Endothelial cell of umbilical vein (primary cell): ENCODE measurements around the gene TAF3. TPM values are rescaled to one million over a fixed set of nuclear protein-coding genes. Genes with fewer than 3 reads are reported as not detected.

Source experiments
- BruUV-seq: library from RNA; stranded (reverse); fragments of 400-500 nt; replicated peaks from 2 replicates; lab custom pipeline; 2021; lab: Mats Ljungman, UMichigan
- CTCF ChIA-PET: fragments of 300-600, 350-600 bp; sonication (Branson Sonifier 250); formaldehyde crosslinking; loops from one replicate; lab custom pipeline; 2021; ENCODE audit warnings: antibody characterized with exemption, inconsistent platforms; lab: Charles Lee
- POLR2A ChIA-PET: fragments of 300-600, 350-600 bp; sonication (Branson Sonifier 250); formaldehyde crosslinking; loops from one replicate; lab custom pipeline; 2021; ENCODE audit warnings: antibody characterized with exemption, inconsistent platforms; lab: Charles Lee
- DNase-seq: peaks from one replicate; pipeline ENCODE4 v3.0.0-alpha.2; 2011; ENCODE audit warnings: low read depth, low spot score
- FAIRE-seq: peaks from 2 replicates; lab custom pipeline; 2011; peaks lifted over from hg19 to GRCh38; lab: Jason Lieb, UNC
- H2AFZ ChIP-seq: 2 replicates; pipeline ENCODE4 v1.6.0; 2012; ENCODE audit warnings: low read depth, low read length, control low read depth, inconsistent platforms
- H3K27ac ChIP-seq: 2 replicates; pipeline ENCODE4 v1.5.1; 2011; ENCODE audit warnings: low read depth, mild to moderate bottlenecking, control low read depth, low read length, moderate library complexity; ENCODE audit not compliant: insufficient read depth
- H3K27me3 ChIP-seq, 2 experiments: 2 replicates each; pipeline versions ENCODE4 v1.6.0 to v1.6.1; 2011; ENCODE audit warnings: low read length in 2 of 2, mixed read lengths in 1 of 2; ENCODE audit not compliant: control insufficient read depth in 2 of 2, insufficient read depth in 2 of 2
- H3K36me3 ChIP-seq, 2 experiments: 2 replicates in 1 of 2; 3 replicates in 1 of 2; pipeline ENCODE4 v1.5.1; 2011; ENCODE audit warnings: low read length in 2 of 2, mild to moderate bottlenecking in 1 of 2, moderate library complexity in 1 of 2; ENCODE audit not compliant: control insufficient read depth in 2 of 2, insufficient read depth in 2 of 2; ENCODE audit errors: extremely low read depth in 1 of 2
- H3K4me1 ChIP-seq: 3 replicates; pipeline ENCODE4 v1.5.1; 2011; ENCODE audit warnings: mild to moderate bottlenecking, low read length; ENCODE audit not compliant: control insufficient read depth, insufficient read depth; ENCODE audit errors: extremely low read depth
- H3K4me2 ChIP-seq: 2 replicates; pipeline ENCODE4 v1.6.1; 2011; ENCODE audit warnings: low read length, control low read depth, mixed read lengths; ENCODE audit not compliant: insufficient read depth
- H3K4me3 ChIP-seq, 3 experiments: fragments of 200-600 bp in 1 of 3; sonication (generic), shearing (Covaris generic) in 1 of 3; replicated peaks in 1 of 3; 2 replicates each; pipeline ENCODE4 v1.5.1; 2011 to 2016; ENCODE audit warnings: control low read depth in 3 of 3, low read length in 3 of 3, mild to moderate bottlenecking in 2 of 3, inconsistent platforms in 1 of 3, low read depth in 1 of 3, moderate library complexity in 1 of 3; ENCODE audit not compliant: insufficient read depth in 1 of 3
- H3K79me2 ChIP-seq: 2 replicates; pipeline ENCODE4 v1.6.0; 2012; ENCODE audit warnings: low read length, inconsistent platforms; ENCODE audit not compliant: control insufficient read depth, insufficient read depth
- H3K9ac ChIP-seq: replicated peaks from 2 replicates; pipeline ENCODE3; 2011; ENCODE audit warnings: low read length, control low read depth; ENCODE audit not compliant: insufficient read depth; ENCODE audit errors: extremely low read depth
- H3K9me1 ChIP-seq: replicated peaks from 3 replicates; pipeline ENCODE4 v1.6.0; 2011; ENCODE audit warnings: mild to moderate bottlenecking, low read length; ENCODE audit not compliant: control insufficient read depth, insufficient read depth; ENCODE audit errors: extremely low read depth
- H3K9me3 ChIP-seq: replicated peaks from 2 replicates; pipeline ENCODE4 v1.5.1; 2012; ENCODE audit warnings: low read length, inconsistent platforms; ENCODE audit not compliant: control insufficient read depth, insufficient read depth
- H4K20me1 ChIP-seq: replicated peaks from 2 replicates; pipeline ENCODE3; 2011; ENCODE audit warnings: mild to moderate bottlenecking, low read length; ENCODE audit not compliant: control insufficient read depth, insufficient read depth; ENCODE audit errors: extremely low read depth
- EZH2 ChIP-seq: IDR thresholded peaks from 2 replicates; pipeline ENCODE4 v1.6.1; 2012; ENCODE audit warnings: borderline replicate concordance, low read depth, mild to moderate bottlenecking, moderate library complexity, low read length, inconsistent platforms; ENCODE audit not compliant: severe bottlenecking
- FOS ChIP-seq: IDR thresholded peaks from 2 replicates; pipeline ENCODE4 v1.6.1; 2011; ENCODE audit warnings: mild to moderate bottlenecking, low read length, moderate library complexity, borderline replicate concordance; ENCODE audit not compliant: insufficient read depth
- GATA2 ChIP-seq: IDR thresholded peaks from 2 replicates; pipeline ENCODE4 v1.7.0; 2011; ENCODE audit warnings: low read depth, mild to moderate bottlenecking, moderate library complexity, mixed read lengths, low read length; ENCODE audit not compliant: insufficient read length, insufficient read depth
- JUN ChIP-seq: IDR thresholded peaks from 2 replicates; pipeline ENCODE4 v1.6.1; 2011; ENCODE audit warnings: borderline replicate concordance, low read depth; ENCODE audit not compliant: insufficient read length, insufficient read depth
- MYC ChIP-seq: IDR thresholded peaks from one replicate; pipeline ENCODE4 v1.6.1; 2011; ENCODE audit warnings: mild to moderate bottlenecking, low read depth, low read length
- POLR2A ChIP-seq: IDR thresholded peaks from 2 replicates; pipeline ENCODE4 v1.6.1; 2012; ENCODE audit warnings: low read depth, mild to moderate bottlenecking, control low read depth, low read length
- POLR2AphosphoS5 ChIP-seq: IDR thresholded peaks from 2 replicates; pipeline ENCODE4 v1.6.1; 2012; ENCODE audit warnings: low read depth, mild to moderate bottlenecking, control low read depth, low read length, moderate library complexity; ENCODE audit not compliant: insufficient read depth
- dilution Hi-C: fragments of 300-500 bp; cut with MboI; formaldehyde crosslinking; loops from one replicate; pipeline ENCODE4 v1.15.0; 2019; ENCODE audit warnings: low sequenced_read_pairs; ENCODE audit not compliant: extremely low pct_ligation_motif_present
- intact Hi-C: fragments of 100-400 bp; cut with micrococcal nuclease; formaldehyde crosslinking; loops from one replicate; pipeline ENCODE4 v1.10.0; 2022
- polyA plus RNA-seq, 4 experiments: library from polyadenylated mRNA; depleted of rRNA in 3 of 4; stranded (reverse) in 3 of 4; unstranded in 1 of 4; fragments of >200 nt; gene quantifications; 2 replicates each; pipeline versions ENCODE4 v1.2.1 to v1.2.3, GENCODE V29; 2011 to 2012; ENCODE audit warnings: missing spikeins in 1 of 4
- total RNA-seq: library from RNA; stranded (reverse); gene quantifications from 2 replicates; pipeline ENCODE4 v1.2.3, GENCODE V29; 2021
- TF ChIP-seq, protein P1 (sequence below): IDR thresholded peaks from 2 replicates; pipeline ENCODE4 v1.6.1; 2011; ENCODE audit not compliant: insufficient read depth, insufficient read length
- TF ChIP-seq, protein P2 (sequence below), 2 donors: IDR thresholded peaks; 1 replicate in 1 of 2; 2 replicates in 1 of 2; pipeline ENCODE4 v1.5.1; 2011; ENCODE audit warnings: low read length in 2 of 2, mild to moderate bottlenecking in 2 of 2, moderate library complexity in 2 of 2, control low read depth in 1 of 2, inconsistent platforms in 1 of 2, low read depth in 1 of 2; ENCODE audit not compliant: insufficient read depth in 1 of 2; ENCODE audit errors: extremely low read depth in 1 of 2

The TAF3 gene
- total and polyA plus RNA-seq, 2 donors (not counting 3 experiments of a cell fraction or from before 2014, with no cell fraction given): 2.4 to 10.5 TPM

DNA sequence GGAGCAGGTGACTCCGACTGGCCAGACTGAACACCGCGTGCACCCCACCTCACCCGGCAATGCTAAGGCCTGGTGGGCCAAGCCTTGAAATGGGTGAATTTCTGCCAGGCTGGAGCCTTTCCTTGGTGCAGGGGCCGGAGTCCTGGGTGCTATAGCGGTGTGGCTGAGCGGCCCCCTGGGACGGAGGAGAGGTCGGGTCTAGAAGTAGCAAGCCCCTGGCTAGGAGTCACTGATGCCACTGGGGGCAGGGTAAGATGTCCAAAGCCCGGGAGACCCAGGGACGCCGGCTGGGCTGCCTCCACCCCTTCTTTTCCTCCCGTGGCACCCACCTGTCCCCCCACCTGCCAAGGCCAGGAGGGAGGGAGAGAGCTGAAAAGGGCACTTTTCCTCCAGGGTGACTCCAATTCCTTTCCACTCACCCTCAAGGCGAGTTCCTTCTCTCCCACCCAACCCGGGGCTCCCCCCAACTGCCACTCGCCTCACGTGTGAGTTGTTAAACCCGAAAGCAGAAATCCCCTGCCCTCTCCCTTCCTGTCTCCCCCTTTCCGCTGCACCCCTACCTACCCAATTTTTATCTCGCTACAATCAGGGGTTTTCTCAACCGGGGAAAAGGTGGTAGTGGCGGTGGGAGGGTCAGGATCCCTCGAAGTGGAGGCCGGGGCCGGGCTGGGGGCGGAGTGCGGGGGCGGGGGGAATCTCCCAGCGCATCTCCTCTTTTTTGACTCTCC lies 230.1 kb downstream of the TAF3 start:
- dilution Hi-C loops (no loop called here), intact Hi-C loops (no loop called here)
- no peaks in the 10 kb centered on the region for H3K9me3 ChIP-seq
- BruUV-seq: no TSS peak
- DNase-seq (no peak), FAIRE-seq (no peak)
- no peaks in the 10 kb centered on the region for H4K20me1 ChIP-seq
- peaks cover 39% of the 10 kb centered on the region for H3K79me2 ChIP-seq
- H3K4me3 ChIP-seq: peak overlapping the region in 2 of 3 experiments; percentile 0 to 9
- H3K9ac ChIP-seq: peak overlapping the region; percentile 34
- TF ChIP-seq, protein P1, sequence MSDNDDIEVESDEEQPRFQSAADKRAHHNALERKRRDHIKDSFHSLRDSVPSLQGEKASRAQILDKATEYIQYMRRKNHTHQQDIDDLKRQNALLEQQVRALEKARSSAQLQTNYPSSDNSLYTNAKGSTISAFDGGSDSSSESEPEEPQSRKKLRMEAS: no peak
- TF ChIP-seq MYC (no peak), FOS (no peak), JUN (no peak), POLR2AphosphoS5 (no peak), POLR2A (no peak), EZH2 (no peak), GATA2 (no peak)
- TF ChIP-seq, protein P2, sequence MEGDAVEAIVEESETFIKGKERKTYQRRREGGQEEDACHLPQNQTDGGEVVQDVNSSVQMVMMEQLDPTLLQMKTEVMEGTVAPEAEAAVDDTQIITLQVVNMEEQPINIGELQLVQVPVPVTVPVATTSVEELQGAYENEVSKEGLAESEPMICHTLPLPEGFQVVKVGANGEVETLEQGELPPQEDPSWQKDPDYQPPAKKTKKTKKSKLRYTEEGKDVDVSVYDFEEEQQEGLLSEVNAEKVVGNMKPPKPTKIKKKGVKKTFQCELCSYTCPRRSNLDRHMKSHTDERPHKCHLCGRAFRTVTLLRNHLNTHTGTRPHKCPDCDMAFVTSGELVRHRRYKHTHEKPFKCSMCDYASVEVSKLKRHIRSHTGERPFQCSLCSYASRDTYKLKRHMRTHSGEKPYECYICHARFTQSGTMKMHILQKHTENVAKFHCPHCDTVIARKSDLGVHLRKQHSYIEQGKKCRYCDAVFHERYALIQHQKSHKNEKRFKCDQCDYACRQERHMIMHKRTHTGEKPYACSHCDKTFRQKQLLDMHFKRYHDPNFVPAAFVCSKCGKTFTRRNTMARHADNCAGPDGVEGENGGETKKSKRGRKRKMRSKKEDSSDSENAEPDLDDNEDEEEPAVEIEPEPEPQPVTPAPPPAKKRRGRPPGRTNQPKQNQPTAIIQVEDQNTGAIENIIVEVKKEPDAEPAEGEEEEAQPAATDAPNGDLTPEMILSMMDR (IDR thresholded peaks at IDR 0.05; ENCODE audit: extremely low read depth in 1 of 2, insufficient read depth in 1 of 2, low read depth in 1 of 2, low read length in 2 of 2): no peak
- H2AFZ ChIP-seq: peak overlapping the region; percentile 7
- CTCF ChIA-PET: interaction anchor here (1.7 kb wide), 1 partner anchor 176 kb away, joined by 7 read pairs; no protein-coding TSS in a partner anchor
- peaks cover 0 to 8% of the 10 kb centered on the region in 2 experiments for H3K27me3 ChIP-seq
- peak overlapping the region; percentile 7 for H3K27ac ChIP-seq
- H3K4me2 ChIP-seq: peak overlapping the region; percentile 82
- no peaks in the 10 kb centered on the region for H3K36me3 ChIP-seq
- POLR2A ChIA-PET: interaction anchor here (1.0 kb wide), 1 partner anchor 11 kb away, joined by 3 read pairs; no protein-coding TSS in a partner anchor
- no peaks in the 10 kb centered on the region for H3K9me1 ChIP-seq
- peaks cover 63% of the 10 kb centered on the region for H3K4me1 ChIP-seq
